AG09309 (cell line): ENCODE measurements around the gene SLC25A24.
A peak's percentile ranks its signal among the peaks of the same experiment; 100 is the strongest.
"Not testable (repeated sequence)": the region's sequence is repeated elsewhere in the genome, so short reads cannot be mapped to it uniquely, and the experiment has no call there.

Source experiments
- DNase-seq: peaks from one replicate; pipeline ENCODE4 v3.0.0-alpha.2; 2010; ENCODE audit warnings: low read depth
- H3K4me3 ChIP-seq: 2 replicates; pipeline ENCODE4 v1.5.1; 2011; ENCODE audit warnings: mild to moderate bottlenecking, low read depth, low read length, moderate library complexity; ENCODE audit not compliant: control insufficient read depth
- TF ChIP-seq, protein P1 (sequence below): IDR thresholded peaks from 2 replicates; pipeline ENCODE4 v1.5.1; 2011; ENCODE audit warnings: mild to moderate bottlenecking, low read depth, low read length, inconsistent platforms; ENCODE audit not compliant: insufficient read depth, control insufficient read depth; ENCODE audit errors: missing control alignments

SLC25A24 gene

GRCh38 chr1:108199781-108200686 is at the start of gene SLC25A24:
SLC25A24 (minus strand) TSS chr1:108200343; CDS start chr1:108200138, 205 bp downstream.
- TF ChIP-seq, protein P1, sequence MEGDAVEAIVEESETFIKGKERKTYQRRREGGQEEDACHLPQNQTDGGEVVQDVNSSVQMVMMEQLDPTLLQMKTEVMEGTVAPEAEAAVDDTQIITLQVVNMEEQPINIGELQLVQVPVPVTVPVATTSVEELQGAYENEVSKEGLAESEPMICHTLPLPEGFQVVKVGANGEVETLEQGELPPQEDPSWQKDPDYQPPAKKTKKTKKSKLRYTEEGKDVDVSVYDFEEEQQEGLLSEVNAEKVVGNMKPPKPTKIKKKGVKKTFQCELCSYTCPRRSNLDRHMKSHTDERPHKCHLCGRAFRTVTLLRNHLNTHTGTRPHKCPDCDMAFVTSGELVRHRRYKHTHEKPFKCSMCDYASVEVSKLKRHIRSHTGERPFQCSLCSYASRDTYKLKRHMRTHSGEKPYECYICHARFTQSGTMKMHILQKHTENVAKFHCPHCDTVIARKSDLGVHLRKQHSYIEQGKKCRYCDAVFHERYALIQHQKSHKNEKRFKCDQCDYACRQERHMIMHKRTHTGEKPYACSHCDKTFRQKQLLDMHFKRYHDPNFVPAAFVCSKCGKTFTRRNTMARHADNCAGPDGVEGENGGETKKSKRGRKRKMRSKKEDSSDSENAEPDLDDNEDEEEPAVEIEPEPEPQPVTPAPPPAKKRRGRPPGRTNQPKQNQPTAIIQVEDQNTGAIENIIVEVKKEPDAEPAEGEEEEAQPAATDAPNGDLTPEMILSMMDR, result no peak
- peak within 1 kb of the TSS; percentile 96 for H3K4me3 ChIP-seq
- DNase-seq, result no peak

GRCh38 chr1:108243976-108244375 is 43.8 kb upstream of the SLC25A24 start, which contains the start of gene NBPF4:
NBPF4 (minus strand) TSS chr1:108244076; CDS start chr1:108243761, 315 bp downstream.
- H3K4me3 ChIP-seq, DNase-seq: not testable (repeated sequence)

DNA sequence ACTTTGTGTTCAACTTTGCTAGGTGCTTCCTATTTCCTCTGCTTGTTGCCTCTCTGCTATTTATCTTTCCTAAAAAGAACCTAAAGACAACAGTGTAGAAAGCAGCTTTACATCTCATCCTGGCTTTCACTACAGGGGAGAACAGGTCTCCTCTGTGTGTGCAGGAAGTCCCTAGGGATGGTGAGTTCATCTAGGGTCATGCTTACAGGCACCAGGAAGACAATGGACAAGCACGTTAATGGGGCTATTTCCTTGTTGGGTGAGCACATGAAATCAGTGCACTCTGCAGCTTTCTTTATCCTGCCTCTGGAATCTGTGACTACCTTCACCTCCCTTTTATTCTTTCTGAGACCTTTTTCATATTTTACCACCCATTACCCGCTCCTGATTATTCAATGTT is 39.3 kb upstream of the SLC25A24 start:
- not testable (repeated sequence) for DNase-seq, H3K4me3 ChIP-seq

DNA sequence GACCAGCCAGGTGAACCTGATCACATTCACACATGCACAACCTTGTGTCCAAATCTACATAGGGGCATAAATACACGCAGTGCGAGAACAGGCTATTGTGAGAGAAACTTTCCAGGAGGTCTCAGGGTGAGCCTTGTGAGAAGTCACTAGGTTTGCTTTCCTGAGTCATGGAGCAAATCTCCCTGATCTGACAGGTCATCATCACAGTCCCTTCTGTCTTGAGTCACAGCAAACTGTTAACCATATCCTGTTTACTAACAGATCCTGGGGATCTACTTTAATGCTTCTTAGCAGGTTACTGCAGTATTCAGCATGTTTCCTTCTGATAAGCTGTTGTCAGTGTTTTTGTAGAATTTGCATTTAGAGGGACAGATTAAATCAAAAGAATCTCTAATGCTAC is 35.2 kb upstream of the SLC25A24 start:
- not testable (repeated sequence) for H3K4me3 ChIP-seq, DNase-seq

- not testable (repeated sequence) for H3K4me3 ChIP-seq, DNase-seq
Measured at GRCh38 chr1:108232183-108232582, 32.0 kb upstream of the SLC25A24 start.

DNA sequence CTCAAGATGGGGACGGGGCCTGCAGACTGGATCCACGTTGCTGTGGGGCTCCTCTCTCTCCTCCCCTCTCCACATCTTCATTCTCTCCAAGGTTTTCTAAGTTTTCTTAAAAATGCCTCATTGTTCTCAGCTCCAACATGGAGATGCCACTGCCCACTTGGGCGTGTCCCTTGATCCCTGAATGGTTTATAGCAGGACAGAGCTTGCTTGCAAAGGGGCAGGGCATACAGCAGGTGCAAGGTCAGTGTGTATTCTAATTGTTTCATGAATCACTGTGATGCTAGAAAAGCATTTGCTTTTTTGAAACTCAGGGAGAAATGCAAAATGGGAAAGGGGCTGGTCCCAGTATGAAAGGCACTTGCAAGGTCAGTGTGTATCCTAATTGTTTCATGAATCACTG is 29.8 kb upstream of the SLC25A24 start:
- H3K4me3 ChIP-seq, DNase-seq: not testable (repeated sequence)

- DNase-seq, H3K4me3 ChIP-seq: not testable (repeated sequence)
Measured at GRCh38 chr1:108227772-108228171, 27.6 kb upstream of the SLC25A24 start.

- DNase-seq, H3K4me3 ChIP-seq: not testable (repeated sequence)
Measured at GRCh38 chr1:108226855-108227254, 26.7 kb upstream of the SLC25A24 start.

- not testable (repeated sequence) for DNase-seq, H3K4me3 ChIP-seq
Measured at GRCh38 chr1:108223226-108223625, 23.1 kb upstream of the SLC25A24 start.

GRCh38 chr1:108217515-108218174 is 17.5 kb upstream of the SLC25A24 start:
- not testable (repeated sequence) for DNase-seq, H3K4me3 ChIP-seq

GRCh38 chr1:108217007-108217406 is 16.9 kb upstream of the SLC25A24 start:
- H3K4me3 ChIP-seq, DNase-seq: not testable (repeated sequence)

- DNase-seq, result not testable (repeated sequence)
Measured at GRCh38 chr1:108216028-108216890, 16.1 kb upstream of the SLC25A24 start.

More at GRCh38 chr1:108216028-108216890, 16.1 kb upstream of the SLC25A24 start:
- H3K4me3 ChIP-seq, result not testable (repeated sequence)
